Measurements from ENCODE around the gene DBR1. TPM values are rescaled to one million over a fixed set of nuclear protein-coding genes. Genes with fewer than 3 reads are reported as not detected.

The DBR1 gene
- total RNA-seq, 1 experiment from 2014 or later: 18.4 TPM

- Histone ChIP-seq H3K4me3 (no peak overlapping the region), H4K20me1 (ENCODE audit: insufficient read depth) (no peaks in the 10 kb centered on the region), H3K79me2 (ENCODE audit: low read depth) (no peaks in the 10 kb centered on the region), H3K4me1 (replicated peaks; ENCODE audit: insufficient read depth) (no peaks in the 10 kb centered on the region), H3K9me3 (ENCODE audit: insufficient read depth, low read depth) (no peaks in the 10 kb centered on the region), H3K27ac (no peak overlapping the region), H3K4me2 (no peak overlapping the region), H3K9me2 (ENCODE audit: insufficient read depth) (no peaks in the 10 kb centered on the region), H3K27me3 (ENCODE audit: insufficient read depth, low read depth) (no peaks in the 10 kb centered on the region), H3F3A (ENCODE audit: insufficient read depth, low read depth) (no peaks in the 10 kb centered on the region), H3K36me3 (ENCODE audit: low read depth) (no peaks in the 10 kb centered on the region), H2AFZ (no peak overlapping the region)
- CTCF ChIA-PET: no interaction called here
- POLR2A ChIA-PET (ENCODE audit: unreplicated experiment): no interaction called here
- intact Hi-C loops (cut with micrococcal nuclease; ENCODE audit: unreplicated experiment): no loop called here
- no TSS peak for BruUV-seq (replicated peaks)
- no peak for DNase-seq
- TF ChIP-seq, protein P1, sequence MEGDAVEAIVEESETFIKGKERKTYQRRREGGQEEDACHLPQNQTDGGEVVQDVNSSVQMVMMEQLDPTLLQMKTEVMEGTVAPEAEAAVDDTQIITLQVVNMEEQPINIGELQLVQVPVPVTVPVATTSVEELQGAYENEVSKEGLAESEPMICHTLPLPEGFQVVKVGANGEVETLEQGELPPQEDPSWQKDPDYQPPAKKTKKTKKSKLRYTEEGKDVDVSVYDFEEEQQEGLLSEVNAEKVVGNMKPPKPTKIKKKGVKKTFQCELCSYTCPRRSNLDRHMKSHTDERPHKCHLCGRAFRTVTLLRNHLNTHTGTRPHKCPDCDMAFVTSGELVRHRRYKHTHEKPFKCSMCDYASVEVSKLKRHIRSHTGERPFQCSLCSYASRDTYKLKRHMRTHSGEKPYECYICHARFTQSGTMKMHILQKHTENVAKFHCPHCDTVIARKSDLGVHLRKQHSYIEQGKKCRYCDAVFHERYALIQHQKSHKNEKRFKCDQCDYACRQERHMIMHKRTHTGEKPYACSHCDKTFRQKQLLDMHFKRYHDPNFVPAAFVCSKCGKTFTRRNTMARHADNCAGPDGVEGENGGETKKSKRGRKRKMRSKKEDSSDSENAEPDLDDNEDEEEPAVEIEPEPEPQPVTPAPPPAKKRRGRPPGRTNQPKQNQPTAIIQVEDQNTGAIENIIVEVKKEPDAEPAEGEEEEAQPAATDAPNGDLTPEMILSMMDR (conservative IDR thresholded peaks at IDR 0.05): no peak
- no peak for TF ChIP-seq EZH2 (IDR thresholded peaks at IDR 0.05; ENCODE audit: low read depth)
Measured at GRCh38 chr3:138140940-138141339, 33.8 kb downstream of the DBR1 start.

DNA sequence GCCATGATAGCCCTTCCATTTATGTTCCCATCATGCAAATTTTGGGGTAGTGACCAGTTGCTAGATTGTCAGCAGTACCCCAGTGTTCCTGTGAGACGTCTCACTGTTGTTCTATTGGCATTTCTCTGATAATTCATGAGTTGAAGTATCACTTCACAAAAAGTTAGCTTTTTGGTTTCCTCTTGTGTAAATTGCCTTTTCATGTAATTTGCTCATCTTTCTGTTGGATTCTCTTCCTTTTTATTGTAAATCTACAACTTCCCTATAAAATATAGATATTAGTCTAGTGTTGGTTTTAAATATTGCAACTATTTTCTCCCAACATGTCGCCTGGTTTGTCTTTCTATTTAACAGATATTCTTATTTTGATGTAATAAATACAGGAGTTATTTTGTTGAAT lies 35.0 kb downstream of the DBR1 start:
- Histone ChIP-seq H3K4me3 (no peak overlapping the region), H3K27me3 (ENCODE audit: insufficient read depth, low read depth) (no peaks in the 10 kb centered on the region), H3K4me2 (no peak overlapping the region), H3K9me3 (ENCODE audit: insufficient read depth, low read depth) (no peaks in the 10 kb centered on the region), H2AFZ (no peak overlapping the region), H4K20me1 (ENCODE audit: insufficient read depth) (no peaks in the 10 kb centered on the region), H3K4me1 (replicated peaks; ENCODE audit: insufficient read depth) (no peaks in the 10 kb centered on the region), H3F3A (ENCODE audit: insufficient read depth, low read depth) (no peaks in the 10 kb centered on the region), H3K36me3 (ENCODE audit: low read depth) (no peaks in the 10 kb centered on the region), H3K9me2 (ENCODE audit: insufficient read depth) (no peaks in the 10 kb centered on the region), H3K79me2 (ENCODE audit: low read depth) (no peaks in the 10 kb centered on the region), H3K27ac (no peak overlapping the region)
- intact Hi-C loops (cut with micrococcal nuclease; ENCODE audit: unreplicated experiment): no loop called here
- ChIA-PET CTCF (no interaction called here), POLR2A (ENCODE audit: unreplicated experiment) (no interaction called here)
- BruUV-seq (replicated peaks): no TSS peak
- DNase-seq: no peak
- TF ChIP-seq, protein P1 (conservative IDR thresholded peaks at IDR 0.05): no peak
- TF ChIP-seq EZH2 (IDR thresholded peaks at IDR 0.05; ENCODE audit: low read depth): no peak

GRCh38 chr3:138137861-138138260 lies 36.9 kb downstream of the DBR1 start:
- intact Hi-C loops (cut with micrococcal nuclease; ENCODE audit: unreplicated experiment): no loop called here
- Histone ChIP-seq H3K4me3 (no peak overlapping the region), H3K4me2 (no peak overlapping the region), H4K20me1 (ENCODE audit: insufficient read depth) (no peaks in the 10 kb centered on the region), H3K79me2 (ENCODE audit: low read depth) (no peaks in the 10 kb centered on the region), H3K9me3 (ENCODE audit: insufficient read depth, low read depth) (no peaks in the 10 kb centered on the region), H3K27ac (no peak overlapping the region), H2AFZ (no peak overlapping the region), H3K36me3 (ENCODE audit: low read depth) (no peaks in the 10 kb centered on the region), H3K9me2 (ENCODE audit: insufficient read depth) (no peaks in the 10 kb centered on the region), H3K4me1 (replicated peaks; ENCODE audit: insufficient read depth) (no peaks in the 10 kb centered on the region), H3K27me3 (ENCODE audit: insufficient read depth, low read depth) (no peaks in the 10 kb centered on the region), H3F3A (ENCODE audit: insufficient read depth, low read depth) (no peaks in the 10 kb centered on the region)
- ChIA-PET CTCF (interaction anchor here (0.7 kb wide), 1 partner anchor 82 kb away, joined by 3 read pairs; no protein-coding TSS in a partner anchor), POLR2A (ENCODE audit: unreplicated experiment) (no interaction called here)
- BruUV-seq (replicated peaks): no TSS peak
- DNase-seq: no peak
- TF ChIP-seq, protein P1 (conservative IDR thresholded peaks at IDR 0.05): no peak
- no peak for TF ChIP-seq EZH2 (IDR thresholded peaks at IDR 0.05; ENCODE audit: low read depth)
